Embryonic facial prominence (tissue), 1 donor: Measurements from ENCODE around the gene NADK.
"Not testable (repeated sequence)": the region's sequence is repeated elsewhere in the genome, so short reads cannot be mapped to it uniquely, and the experiment has no call there.

Experiments
- DNase-seq: peaks from one replicate; pipeline ENCODE4 v3.0.0-alpha.2; 2016; ENCODE audit errors: extremely low spot score

Gene NADK

GRCh38 chr1:1704284-1704957, 73.8 kb downstream of the NADK start:
- not testable (repeated sequence) for DNase-seq

- DNase-seq = no peak
Measured at GRCh38 chr1:1703796-1704195, 74.5 kb downstream of the NADK start.

- DNase-seq = not testable (repeated sequence)
Measured at GRCh38 chr1:1702506-1702905, 75.8 kb downstream of the NADK start.
